Inflammatory macrophage (primary cell): Measurements from ENCODE around the gene RAB33A.

Experiments used
- DNase-seq, 2 donors: peaks; one replicate each; pipeline ENCODE4 v3.0.0-alpha.2; 2020 to 2022
- total RNA-seq, 18 experiments: gene quantifications; one replicate each; lab custom pipeline; 2026; ENCODE audit warnings: mixed read lengths in 6 of 18, inconsistent platforms in 2 of 18; lab: John Stamatoyannopoulos, UW

The RAB33A gene
- 0.24 to 17.1 (median 1.4) reads per million in 18 experiments for total RNA-seq

GRCh38 chrX:130171446-130172126 lies at the start of gene RAB33A:
TSS of gene RAB33A (plus strand) at chrX:130171962. CDS start at chrX:130172063, 101 bp downstream.
- no peak for DNase-seq

GRCh38 chrX:130124577-130124976 lies 47.2 kb upstream of the RAB33A start:
- no peak for DNase-seq

GRCh38 chrX:130125091-130125874 lies 46.5 kb upstream of the RAB33A start:
- DNase-seq: no peak

GRCh38 chrX:130130990-130131389 lies 40.8 kb upstream of the RAB33A start:
- no peak for DNase-seq

- DNase-seq: no peak
Observed at GRCh38 chrX:130136496-130136895, 35.3 kb upstream of the RAB33A start.

- DNase-seq: no peak
Observed at GRCh38 chrX:130136961-130137360, 34.8 kb upstream of the RAB33A start.

- no peak for DNase-seq
Observed at GRCh38 chrX:130139474-130140201, 32.1 kb upstream of the RAB33A start.

- DNase-seq: no peak
Observed at GRCh38 chrX:130144509-130144908, 27.3 kb upstream of the RAB33A start.

GRCh38 chrX:130145123-130145522 lies 26.6 kb upstream of the RAB33A start:
- no peak for DNase-seq

GRCh38 chrX:130147631-130148030 lies 24.1 kb upstream of the RAB33A start:
- no peak for DNase-seq

- no peak for DNase-seq
Observed at GRCh38 chrX:130155564-130155963, 16.2 kb upstream of the RAB33A start.

- DNase-seq: no peak
Observed at GRCh38 chrX:130158311-130158710, 13.5 kb upstream of the RAB33A start.

GRCh38 chrX:130159776-130160175 lies 12.0 kb upstream of the RAB33A start:
- no peak for DNase-seq

- no peak for DNase-seq
Observed at GRCh38 chrX:130162094-130162735, 9.5 kb upstream of the RAB33A start.

- no peak for DNase-seq
Observed at GRCh38 chrX:130163398-130163797, 8.4 kb upstream of the RAB33A start.

GRCh38 chrX:130165181-130165702 lies 6.5 kb upstream of the RAB33A start:
- no peak for DNase-seq

GRCh38 chrX:130165703-130166502 lies 5.9 kb upstream of the RAB33A start, which contains the start of gene AIFM1:
TSS of gene AIFM1 (minus strand) at chrX:130165841. CDS start at chrX:130165656, 185 bp downstream.
- peak; percentile 88 to 93 for DNase-seq

- DNase-seq: no peak
Observed at GRCh38 chrX:130166503-130166777, 5.3 kb upstream of the RAB33A start.

- DNase-seq: no peak
Observed at GRCh38 chrX:130167040-130167439, 4.7 kb upstream of the RAB33A start.

GRCh38 chrX:130170752-130171445 lies 863 bp upstream of the RAB33A start:
- DNase-seq: peak; percentile 22 to 27
